Stimulated activated CD8-positive, alpha-beta memory T cell treated with anti-CD3 and anti-CD28 coated beads, Interleukin-4, amount 100 ng/mL, for 1 hour (primary cell): Measurements from ENCODE around the gene TNFSF13.

Experiments
- DNase-seq, 2 donors: peaks; one replicate each; pipeline ENCODE4 v3.0.0-alpha.2; 2020; ENCODE audit warnings: low read depth in 2 of 2, low spot score in 1 of 2

Gene TNFSF13

DNA sequence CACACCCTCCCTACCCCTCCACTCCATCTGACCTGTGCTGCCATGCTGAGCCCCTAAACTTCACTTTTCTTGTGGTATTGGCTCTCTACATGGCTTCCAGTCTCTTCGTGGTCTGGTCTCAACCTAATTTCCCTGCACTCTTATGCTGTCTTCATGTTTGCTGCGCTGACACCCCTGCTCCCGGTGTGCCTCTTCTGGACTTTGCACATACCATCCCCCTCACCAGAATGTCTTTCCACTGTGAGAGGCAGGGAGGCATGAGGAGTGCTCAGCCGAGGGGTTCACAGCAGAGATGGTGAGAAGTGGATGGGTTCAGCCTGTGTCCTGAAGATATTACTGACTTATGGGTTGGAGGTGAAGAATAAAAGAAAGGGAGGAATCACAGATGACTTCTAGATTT lies 7.2 kb upstream of the TNFSF13 start:
- no peak for DNase-seq

DNA sequence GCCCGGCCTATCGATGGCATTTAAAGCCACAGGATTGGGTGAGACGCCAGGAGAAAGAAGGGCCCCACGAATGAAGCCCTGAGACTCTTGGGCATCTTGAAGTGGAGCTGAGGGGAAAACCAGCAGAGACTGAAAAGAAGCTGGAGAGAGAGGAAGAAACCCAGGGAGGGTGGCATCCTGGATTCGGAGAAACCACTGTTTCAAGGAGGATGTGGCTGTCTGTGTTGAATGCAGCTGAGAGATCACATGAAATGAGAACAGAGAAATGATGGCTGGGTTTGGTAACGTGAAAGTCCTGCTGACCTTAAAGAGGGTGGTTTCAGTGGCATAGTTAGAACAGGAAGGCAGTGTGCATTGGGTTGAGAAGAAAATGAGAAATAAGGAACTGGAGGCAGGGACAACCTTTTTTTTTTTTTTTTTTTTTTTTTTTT lies 5.9 kb upstream of the TNFSF13 start:
- DNase-seq = no peak

DNA sequence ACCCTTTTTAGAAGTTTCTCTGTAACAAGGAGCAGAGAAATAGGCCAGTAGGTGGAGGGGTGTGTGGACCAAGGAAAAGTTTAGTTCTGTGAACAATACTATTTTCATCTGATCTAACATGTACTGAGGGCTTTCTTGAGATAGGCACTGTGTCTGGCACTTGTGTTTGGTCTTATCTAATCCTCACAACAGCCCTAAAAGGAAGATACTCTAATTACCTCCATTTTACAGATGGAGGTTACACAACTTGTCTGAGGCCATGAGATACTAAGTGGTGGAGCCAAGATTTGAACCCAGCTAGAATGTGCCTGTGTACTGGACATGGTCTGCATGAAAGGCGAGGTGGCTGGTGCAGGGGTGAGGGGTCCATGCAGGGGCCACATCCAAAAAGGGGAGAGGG lies 5.2 kb upstream of the TNFSF13 start:
- DNase-seq = no peak

DNA sequence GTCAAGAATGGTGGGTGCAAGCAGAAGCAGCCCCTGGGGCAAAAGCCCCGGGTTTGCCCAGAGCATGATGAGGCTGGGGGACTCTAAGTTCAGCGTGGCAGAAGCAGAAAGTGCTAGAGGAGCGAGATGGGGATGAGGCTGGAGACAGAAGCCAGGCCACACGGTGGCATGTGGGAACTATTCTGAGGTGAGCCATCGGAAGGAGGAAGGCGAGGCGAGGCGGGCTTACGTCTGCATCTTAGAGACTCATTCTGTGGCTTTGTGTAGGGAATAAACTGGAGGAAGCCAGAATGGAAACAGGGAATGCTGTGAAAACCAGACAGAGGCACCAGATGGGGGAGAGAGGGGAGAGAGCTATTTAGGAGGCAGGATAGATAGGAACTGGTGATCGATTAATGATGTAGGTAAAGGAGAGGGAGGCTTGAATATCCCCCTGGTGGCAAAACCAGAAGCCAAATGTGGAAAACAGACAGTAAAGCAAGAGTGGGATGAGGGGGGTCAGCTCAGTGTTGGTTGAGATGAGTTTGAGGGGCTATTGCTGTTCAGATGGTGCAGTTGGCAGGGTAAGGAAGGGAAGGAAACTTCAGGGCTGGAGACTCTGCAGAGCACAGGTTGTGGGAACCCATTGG lies 3.1 kb upstream of the TNFSF13 start:
- DNase-seq = no peak

DNA sequence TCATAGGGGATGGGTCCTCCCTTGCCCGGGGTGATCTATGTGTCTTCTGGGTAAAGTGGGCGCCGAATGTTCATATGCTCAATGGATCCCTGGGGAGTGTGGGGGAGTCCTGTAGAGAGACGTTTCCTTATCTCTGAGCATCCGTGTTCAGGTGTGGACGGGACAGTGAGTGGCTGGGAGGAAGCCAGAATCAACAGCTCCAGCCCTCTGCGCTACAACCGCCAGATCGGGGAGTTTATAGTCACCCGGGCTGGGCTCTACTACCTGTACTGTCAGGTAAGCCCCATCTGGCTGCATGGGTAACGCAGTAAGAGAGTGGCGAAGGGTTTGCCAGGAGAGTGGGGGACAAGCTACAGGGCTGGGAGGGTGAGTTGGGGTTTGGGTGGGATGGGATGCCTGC lies 1.9 kb upstream of the TNFSF13 start:
- DNase-seq = no peak

DNA sequence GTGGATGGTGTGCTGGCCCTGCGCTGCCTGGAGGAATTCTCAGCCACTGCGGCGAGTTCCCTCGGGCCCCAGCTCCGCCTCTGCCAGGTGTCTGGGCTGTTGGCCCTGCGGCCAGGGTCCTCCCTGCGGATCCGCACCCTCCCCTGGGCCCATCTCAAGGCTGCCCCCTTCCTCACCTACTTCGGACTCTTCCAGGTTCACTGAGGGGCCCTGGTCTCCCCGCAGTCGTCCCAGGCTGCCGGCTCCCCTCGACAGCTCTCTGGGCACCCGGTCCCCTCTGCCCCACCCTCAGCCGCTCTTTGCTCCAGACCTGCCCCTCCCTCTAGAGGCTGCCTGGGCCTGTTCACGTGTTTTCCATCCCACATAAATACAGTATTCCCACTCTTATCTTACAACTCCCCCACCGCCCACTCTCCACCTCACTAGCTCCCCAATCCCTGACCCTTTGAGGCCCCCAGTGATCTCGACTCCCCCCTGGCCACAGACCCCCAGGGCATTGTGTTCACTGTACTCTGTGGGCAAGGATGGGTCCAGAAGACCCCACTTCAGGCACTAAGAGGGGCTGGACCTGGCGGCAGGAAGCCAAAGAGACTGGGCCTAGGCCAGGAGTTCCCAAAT lies 1.3 kb upstream of the TNFSF13 start:
- no peak for DNase-seq

DNA sequence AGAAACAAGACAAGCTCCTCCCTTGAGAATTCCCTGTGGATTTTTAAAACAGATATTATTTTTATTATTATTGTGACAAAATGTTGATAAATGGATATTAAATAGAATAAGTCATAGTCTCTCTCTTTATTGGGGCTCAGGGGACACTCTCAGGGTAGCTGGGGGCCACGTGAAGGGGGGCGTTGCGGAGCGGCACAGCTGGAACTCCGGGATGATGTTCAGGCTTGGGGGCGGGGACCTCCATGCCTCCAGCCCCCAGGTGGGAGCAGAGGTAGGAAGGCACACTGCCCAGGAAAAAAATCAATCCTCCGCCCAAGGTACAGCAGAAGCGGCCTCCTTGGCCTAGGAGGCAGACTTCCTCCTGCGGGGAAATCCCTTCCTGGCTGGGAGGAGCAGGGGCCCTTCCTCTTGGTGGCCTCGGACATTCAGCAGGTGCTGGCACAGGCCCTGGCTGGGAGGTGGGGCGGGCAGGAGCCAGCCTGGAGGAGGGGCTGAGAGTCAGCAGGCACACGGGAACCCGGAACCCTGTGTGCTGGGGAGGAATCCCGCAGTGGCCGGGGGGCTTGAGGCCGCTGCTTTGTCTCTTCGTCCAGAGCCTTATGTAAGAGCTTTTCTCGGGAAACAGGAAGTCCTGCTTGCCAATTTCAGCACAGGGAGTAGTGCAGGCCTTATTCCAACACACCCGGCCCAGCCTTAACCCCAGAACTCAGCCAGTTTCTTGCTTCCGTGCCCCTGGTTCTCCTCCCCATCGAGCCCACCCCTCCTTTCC lies 591 bp upstream of the TNFSF13 start:
- DNase-seq = no peak

DNA sequence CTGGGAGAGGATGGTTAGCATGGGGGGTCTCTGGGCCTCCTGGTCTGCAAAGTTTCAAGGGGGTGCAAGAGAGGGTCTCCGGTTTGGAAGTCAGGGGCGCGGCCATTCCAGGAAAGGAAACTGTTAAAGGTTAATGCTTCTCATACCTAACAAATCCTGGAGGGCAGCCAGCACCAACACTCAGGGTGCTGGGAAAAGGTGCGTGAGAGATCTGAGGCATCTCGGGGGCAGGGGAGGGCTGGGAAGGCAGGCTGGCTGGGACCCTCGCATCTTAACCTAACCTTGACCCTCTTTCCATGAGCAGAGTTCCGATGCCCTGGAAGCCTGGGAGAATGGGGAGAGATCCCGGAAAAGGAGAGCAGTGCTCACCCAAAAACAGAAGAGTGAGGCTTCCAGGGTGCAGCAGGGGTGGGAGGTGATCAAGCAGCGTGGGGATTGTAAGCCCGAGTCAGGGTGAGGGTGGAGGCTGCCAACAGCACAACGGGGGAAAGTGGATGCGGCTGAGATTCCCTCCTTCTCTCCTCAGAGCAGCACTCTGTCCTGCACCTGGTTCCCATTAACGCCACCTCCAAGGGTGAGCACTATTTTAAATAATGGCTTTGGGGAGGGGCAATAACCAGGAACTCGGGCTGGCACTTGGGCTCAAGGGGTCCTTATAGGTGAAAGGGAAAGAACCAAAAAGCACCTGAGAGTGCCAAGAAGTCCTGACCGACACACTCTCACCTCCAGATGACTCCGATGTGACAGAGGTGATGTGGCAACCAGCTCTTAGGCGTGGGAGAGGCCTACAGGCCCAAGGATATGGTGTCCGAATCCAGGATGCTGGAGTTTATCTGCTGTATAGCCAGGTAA lies 996 bp downstream of the TNFSF13 start:
- DNase-seq = no peak

DNA sequence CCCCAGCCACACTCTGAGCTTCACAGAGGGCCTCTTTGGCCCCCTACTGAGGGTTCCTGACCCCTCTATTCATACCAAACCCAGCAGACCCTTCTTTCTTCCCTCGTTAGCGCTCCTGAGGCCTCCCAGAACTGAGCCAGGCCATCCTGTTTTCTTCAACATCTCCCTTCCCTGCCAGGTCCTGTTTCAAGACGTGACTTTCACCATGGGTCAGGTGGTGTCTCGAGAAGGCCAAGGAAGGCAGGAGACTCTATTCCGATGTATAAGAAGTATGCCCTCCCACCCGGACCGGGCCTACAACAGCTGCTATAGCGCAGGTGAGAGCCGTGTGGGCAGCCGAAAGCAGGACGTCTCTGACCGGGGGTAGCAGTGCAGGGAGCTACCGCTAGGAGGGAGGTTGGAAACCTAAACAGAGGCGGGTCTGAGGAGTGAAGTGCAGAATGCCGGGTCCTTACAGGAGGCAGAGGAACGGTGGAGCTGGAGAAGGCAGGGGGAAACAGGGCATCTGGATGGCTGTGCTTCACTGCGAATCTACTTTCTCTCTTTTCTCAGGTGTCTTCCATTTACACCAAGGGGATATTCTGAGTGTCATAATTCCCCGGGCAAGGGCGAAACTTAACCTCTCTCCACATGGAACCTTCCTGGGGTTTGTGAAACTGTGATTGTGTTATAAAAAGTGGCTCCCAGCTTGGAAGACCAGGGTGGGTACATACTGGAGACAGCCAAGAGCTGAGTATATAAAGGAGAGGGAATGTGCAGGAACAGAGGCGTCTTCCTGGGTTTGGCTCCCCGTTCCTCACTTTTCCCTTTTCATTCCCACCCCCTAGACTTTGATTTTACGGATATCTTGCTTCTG lies 1.9 kb downstream of the TNFSF13 start:
- DNase-seq = no peak

DNA sequence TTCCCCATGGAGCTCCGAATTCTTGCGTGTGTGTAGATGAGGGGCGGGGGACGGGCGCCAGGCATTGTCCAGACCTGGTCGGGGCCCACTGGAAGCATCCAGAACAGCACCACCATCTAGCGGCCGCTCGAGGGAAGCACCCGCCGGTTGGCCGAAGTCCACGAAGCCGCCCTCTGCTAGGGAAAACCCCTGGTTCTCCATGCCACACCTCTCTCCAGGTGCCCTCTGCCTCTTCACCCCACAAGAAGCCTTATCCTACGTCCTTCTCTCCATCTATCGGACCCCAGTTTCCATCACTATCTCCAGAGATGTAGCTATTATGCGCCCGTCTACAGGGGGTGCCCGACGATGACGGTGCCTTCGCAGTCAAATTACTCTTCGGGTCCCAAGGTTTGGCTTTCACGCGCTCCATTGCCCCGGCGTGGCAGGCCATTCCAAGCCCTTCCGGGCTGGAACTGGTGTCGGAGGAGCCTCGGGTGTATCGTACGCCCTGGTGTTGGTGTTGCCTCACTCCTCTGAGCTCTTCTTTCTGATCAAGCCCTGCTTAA lies 2.6 kb downstream of the TNFSF13 start:
- DNase-seq = peak; percentile 60 to 73

DNA sequence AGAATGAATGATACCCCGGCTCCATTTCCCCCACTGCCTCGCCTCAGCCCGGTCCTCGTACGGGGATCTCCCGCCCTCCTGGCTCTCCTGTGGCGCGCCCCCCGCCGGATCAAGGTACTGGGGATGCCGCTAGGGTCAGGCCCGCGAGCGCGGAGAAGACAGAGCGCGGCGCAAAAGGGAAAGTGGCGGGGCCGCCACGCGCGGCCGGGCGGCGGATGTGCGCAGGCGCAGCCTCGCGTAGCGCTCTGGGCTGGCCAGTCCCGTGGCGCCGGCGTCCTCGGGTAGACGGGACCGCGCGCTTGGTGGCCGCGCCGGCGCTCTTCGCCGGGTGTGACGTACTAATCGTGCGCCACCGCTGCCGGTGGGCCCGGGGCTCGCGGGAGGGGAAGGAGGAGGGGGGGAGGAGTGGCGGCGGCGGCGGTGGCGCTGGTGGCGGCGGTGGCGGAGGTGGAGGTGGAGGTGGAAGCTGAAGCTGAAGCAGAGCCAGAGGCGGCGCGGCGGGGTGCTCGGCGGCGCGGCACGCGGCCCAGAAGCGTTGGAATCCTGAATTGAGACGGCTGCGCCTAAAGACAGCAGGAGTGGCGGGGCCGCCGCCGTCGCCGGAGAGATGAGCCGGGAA lies 3.1 kb downstream of the TNFSF13 start, which contains the start of gene SENP3:
Gene SENP3 (plus strand): TSS at position 331 of the 619 bp plus-strand sequence. CDS start 1,158 bp downstream, outside the sequence.
- peak; percentile 69 to 80 for DNase-seq

DNA sequence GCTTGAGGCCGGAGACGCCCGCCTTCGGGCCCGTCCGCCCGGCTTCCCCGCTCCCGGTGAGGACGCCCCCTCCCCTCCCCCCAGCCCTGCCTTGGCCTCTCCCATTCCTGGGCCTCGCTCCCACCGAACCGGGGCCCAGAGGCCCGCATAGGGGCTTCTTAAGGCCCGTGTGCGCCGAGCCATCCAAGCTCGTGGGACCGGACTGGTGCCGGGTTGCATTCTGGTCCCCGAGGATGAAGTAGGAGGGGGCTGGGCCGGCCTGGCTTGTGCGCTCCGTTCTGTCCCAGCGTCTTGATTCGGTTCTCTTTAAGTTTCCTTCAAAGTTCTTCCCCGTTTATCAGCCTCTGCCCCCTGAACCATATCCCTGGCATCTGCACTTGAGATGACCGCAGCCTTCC lies 3.7 kb downstream of the TNFSF13 start:
- DNase-seq = no peak

DNA sequence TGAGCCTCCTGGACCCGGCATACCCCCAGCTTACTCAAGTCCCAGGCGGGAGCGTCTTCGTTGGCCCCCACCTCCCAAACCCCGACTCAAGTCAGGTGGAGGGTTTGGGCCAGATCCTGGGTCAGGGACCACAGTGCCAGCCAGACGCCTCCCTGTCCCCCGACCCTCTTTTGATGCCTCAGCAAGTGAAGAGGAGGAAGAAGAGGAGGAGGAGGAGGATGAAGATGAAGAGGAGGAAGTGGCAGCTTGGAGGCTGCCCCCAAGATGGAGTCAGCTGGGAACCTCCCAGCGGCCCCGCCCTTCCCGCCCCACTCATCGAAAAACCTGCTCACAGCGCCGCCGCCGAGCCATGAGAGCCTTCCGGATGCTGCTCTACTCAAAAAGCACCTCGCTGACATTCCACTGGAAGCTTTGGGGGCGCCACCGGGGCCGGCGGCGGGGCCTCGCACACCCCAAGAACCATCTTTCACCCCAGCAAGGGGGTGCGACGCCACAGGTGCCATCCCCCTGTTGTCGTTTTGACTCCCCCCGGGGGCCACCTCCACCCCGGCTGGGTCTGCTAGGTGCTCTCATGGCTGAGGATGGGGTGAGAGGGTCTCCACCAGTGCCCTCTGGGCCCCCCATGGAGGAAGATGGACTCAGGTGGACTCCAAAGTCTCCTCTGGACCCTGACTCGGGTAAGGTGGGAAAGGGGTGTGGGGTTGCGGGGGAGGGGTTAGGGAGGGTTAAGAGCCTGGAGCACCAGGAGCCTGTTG lies 4.7 kb downstream of the TNFSF13 start:
- no peak for DNase-seq

DNA sequence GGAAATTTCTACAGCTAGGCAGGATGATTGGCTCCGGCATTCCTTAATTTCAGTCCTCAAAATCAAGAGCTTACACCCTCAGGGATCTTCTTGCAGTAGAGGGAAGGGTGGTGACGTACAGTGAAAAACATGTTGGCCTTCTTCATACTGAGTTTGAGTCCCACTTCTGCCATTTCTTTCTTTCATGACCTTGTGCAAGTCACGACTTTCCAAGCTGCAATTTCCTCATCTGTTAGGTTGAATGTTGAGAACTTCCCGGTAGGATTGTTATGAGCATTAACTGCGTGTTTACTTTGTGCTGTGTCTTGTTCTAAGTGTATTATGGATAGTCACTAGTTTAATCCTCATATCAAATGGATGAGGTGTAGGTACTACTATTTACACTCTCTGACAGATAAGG lies 11.0 kb downstream of the TNFSF13 start:
- no peak for DNase-seq

DNA sequence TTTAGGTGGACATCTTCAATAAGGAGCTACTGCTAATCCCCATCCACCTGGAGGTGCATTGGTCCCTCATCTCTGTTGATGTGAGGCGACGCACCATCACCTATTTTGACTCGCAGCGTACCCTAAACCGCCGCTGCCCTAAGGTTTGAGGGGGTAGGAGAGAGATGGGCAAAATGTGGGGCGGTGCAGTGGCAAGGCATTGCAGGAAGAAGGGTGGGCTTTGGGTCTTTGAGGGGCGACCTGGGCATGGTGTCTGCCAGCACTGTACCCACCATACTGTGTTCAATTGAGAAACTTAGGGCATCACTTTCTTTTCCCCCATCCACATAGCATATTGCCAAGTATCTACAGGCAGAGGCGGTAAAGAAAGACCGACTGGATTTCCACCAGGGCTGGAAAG lies 11.8 kb downstream of the TNFSF13 start:
- no peak for DNase-seq

DNA sequence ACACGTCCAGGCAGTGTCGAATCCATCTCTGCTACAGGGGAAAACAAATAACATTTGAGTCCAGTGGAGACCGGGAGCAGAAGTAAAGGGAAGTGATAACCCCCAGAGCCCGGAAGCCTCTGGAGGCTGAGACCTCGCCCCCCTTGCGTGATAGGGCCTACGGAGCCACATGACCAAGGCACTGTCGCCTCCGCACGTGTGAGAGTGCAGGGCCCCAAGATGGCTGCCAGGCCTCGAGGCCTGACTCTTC lies 13.7 kb downstream of the TNFSF13 start:
- no peak for DNase-seq

DNA sequence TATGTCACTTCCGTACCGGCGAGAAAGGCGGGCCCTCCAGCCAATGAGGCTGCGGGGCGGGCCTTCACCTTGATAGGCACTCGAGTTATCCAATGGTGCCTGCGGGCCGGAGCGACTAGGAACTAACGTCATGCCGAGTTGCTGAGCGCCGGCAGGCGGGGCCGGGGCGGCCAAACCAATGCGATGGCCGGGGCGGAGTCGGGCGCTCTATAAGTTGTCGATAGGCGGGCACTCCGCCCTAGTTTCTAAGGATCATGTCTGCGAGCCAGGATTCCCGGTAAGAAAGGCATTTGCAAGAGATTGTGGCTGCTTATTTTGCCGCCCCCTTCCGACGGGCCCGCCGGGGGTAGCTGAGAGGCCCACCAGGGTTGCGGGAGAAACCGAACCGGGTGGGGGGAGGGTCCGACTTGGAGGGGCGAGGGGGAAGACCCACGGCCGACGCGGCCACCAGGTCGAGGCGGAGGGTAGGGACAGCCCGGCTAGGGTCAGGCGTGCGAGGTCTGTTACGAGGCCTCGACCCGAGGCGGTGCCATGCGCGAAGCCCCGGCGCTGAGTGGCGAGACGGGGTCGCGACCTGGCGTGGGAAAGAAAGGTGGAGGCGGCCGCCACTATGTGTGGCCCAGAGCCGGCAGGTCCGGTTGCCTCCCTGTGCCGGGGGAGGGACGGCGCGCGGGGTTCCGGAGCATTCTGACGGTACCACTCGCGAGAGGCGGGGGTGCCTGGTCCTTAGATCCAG lies 14.2 kb downstream of the TNFSF13 start:
- DNase-seq = peak; percentile 98 to 100

DNA sequence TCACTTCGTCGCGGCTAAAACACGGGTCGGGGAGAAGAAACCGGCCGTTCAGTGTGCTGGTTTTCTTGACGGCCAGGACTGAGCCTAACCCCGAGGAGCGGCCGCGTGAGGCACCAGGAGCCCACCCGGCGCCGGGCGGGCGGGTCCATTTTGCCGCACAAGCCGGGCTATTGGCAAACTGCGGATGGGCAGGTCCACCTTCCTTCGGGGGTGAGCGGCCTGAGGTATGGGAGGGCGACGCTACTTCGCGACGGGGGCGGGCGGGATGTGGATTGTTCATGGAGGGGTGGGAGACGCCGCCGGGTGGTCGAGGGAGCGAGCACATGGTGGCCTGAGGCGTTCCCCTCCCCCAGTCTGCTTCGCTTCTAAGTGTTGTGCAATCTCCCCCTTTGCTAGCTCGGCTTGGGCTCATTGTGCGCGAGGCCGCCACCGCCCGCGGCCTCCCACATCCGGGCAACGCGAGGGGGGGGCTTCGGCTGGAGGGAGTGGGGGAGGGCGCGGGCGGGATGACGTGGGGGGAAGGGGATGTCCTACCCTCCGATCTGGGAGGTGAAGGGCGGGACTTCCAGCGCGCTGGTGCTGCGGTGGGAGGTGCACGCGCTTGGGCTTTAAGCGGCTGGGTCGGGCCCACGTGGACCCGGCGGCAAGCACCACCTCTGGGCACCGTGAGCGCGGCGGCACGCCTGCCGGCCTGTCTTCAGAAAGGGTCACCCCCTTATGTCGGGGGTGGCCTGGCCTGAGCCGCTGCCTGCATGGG lies 15.0 kb downstream of the TNFSF13 start:
- DNase-seq = peak; percentile 83 to 84
